CD4-positive, alpha-beta memory T cell (primary cell): ENCODE measurements around the gene APBB2. TPM values are rescaled to one million over a fixed set of nuclear protein-coding genes. Genes with fewer than 3 reads are reported as not detected.

Source experiments
- CTCF ChIA-PET: fragments of 350-600 bp; sonication (Branson Sonifier 250); formaldehyde crosslinking; loops from one replicate; lab custom pipeline; 2021; ENCODE audit warnings: inconsistent platforms; ENCODE audit not compliant: partially characterized antibody; lab: Charles Lee
- POLR2A ChIA-PET: fragments of 350-600 bp; sonication (Branson Sonifier 250); formaldehyde crosslinking; loops from one replicate; lab custom pipeline; 2021; ENCODE audit not compliant: partially characterized antibody; lab: Charles Lee
- DNase-seq, 5 donors: peaks; one replicate each; pipeline versions ENCODE4 v3.0.0 to v3.0.0-alpha.2; 2020 to 2022; ENCODE audit warnings: mixed read lengths in 1 of 5
- H3K27ac ChIP-seq: one replicate; pipeline ENCODE4 v1.7.0; 2013; ENCODE audit warnings: low read depth, low read length
- H3K27me3 ChIP-seq: 2 replicates; pipeline ENCODE4 v1.7.0; 2013; ENCODE audit warnings: mild to moderate bottlenecking, low read length, moderate library complexity; ENCODE audit not compliant: insufficient read depth
- H3K36me3 ChIP-seq: 2 replicates; pipeline ENCODE4 v1.7.0; 2013; ENCODE audit warnings: mild to moderate bottlenecking, low read length, moderate library complexity; ENCODE audit not compliant: insufficient read depth
- H3K4me1 ChIP-seq: 2 replicates; pipeline ENCODE4 v1.7.0; 2013; ENCODE audit warnings: mild to moderate bottlenecking, low read length, moderate library complexity; ENCODE audit not compliant: insufficient read depth
- H3K4me3 ChIP-seq, 2 donors: one replicate each; pipeline ENCODE4 v1.7.0; 2013; ENCODE audit warnings: low read length in 2 of 2, mild to moderate bottlenecking in 1 of 2
- H3K9me3 ChIP-seq, 2 donors: one replicate each; pipeline ENCODE4 v1.7.0; 2013; ENCODE audit warnings: low read length in 2 of 2, control low read depth in 1 of 2; ENCODE audit not compliant: control insufficient read depth in 1 of 2
- H3K27ac Mint-ChIP-seq, 7 donors: one replicate each; pipeline ENCODE4 v1.8.0; 2020 to 2021; ENCODE audit warnings: mixed read lengths in 7 of 7, mild to moderate bottlenecking in 6 of 7, inconsistent platforms in 3 of 7, moderate library complexity in 3 of 7
- H3K27me3 Mint-ChIP-seq, 2 donors: one replicate each; pipeline ENCODE4 v1.8.0; 2020 to 2021; ENCODE audit warnings: mixed read lengths in 2 of 2
- H3K36me3 Mint-ChIP-seq, 2 donors: one replicate each; pipeline ENCODE4 v1.8.0; 2020 to 2021; ENCODE audit warnings: mixed read lengths in 2 of 2, inconsistent platforms in 1 of 2, mild to moderate bottlenecking in 1 of 2
- H3K4me1 Mint-ChIP-seq, 4 donors: one replicate each; pipeline ENCODE4 v1.8.0; 2020 to 2021; ENCODE audit warnings: mixed read lengths in 4 of 4, mild to moderate bottlenecking in 1 of 4
- H3K4me3 Mint-ChIP-seq, 8 donors: one replicate each; pipeline ENCODE4 v1.8.0; 2020 to 2021; ENCODE audit warnings: mixed read lengths in 8 of 8, mild to moderate bottlenecking in 7 of 8, moderate library complexity in 6 of 8, inconsistent platforms in 3 of 8
- H3K9me3 Mint-ChIP-seq, 8 donors: one replicate each; pipeline ENCODE4 v1.8.0; 2020 to 2021; ENCODE audit warnings: mixed read lengths in 8 of 8, mild to moderate bottlenecking in 5 of 8, inconsistent platforms in 3 of 8, moderate library complexity in 1 of 8
- intact Hi-C: fragments of 100-400 bp; cut with micrococcal nuclease; formaldehyde crosslinking; loops from one replicate; pipeline ENCODE4 v1.15.1; 2023
- polyA plus RNA-seq, 2 donors: library from polyadenylated mRNA; unstranded; fragments of 300-500 nt; fragmentation: Illumina TruSeq; gene quantifications; one replicate each; pipeline ENCODE4 v1.2.3, GENCODE V29; 2021
- total RNA-seq, 2 experiments: library from RNA; stranded (reverse); gene quantifications; one replicate each; pipeline ENCODE4 v1.2.3, GENCODE V29; 2021

APBB2 gene
- total and polyA plus RNA-seq, 4 experiments from 2014 or later, result 0.50 to 0.58 TPM; not detected in 2

DNA sequence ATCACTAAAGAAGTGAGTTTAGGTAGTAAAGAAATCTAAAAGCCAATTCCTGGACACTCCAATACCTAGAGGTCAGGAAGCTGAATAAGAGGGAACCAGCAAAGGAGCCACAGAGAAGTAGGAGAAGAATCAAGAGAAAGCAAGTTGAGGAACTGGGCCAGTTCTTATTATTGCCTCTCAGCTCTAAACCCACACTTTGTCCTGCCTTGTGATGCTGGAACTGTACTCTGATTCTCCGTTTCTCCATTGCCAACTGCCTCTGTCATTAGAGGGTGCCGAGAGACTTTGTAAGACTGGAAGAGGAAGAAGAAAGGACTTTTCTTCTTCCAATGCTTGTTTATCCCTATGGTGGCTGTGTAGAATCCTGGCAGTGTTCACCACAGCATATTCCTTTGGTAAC is 426.0 kb downstream of the APBB2 start:
- H3K9me3 Mint-ChIP-seq, result no peaks in the 10 kb centered on the region
- H3K27me3 Mint-ChIP-seq, result peaks cover 5 to 8% of the 10 kb centered on the region in 2 donors
- ChIA-PET CTCF (no interaction called here), POLR2A (no interaction called here)
- H3K4me3 Mint-ChIP-seq, result no peak overlapping the region
- no peaks in the 10 kb centered on the region for H3K9me3 ChIP-seq
- no peaks in the 10 kb centered on the region for H3K27me3 ChIP-seq
- H3K36me3 Mint-ChIP-seq, result no peaks in the 10 kb centered on the region
- no peak overlapping the region for H3K27ac ChIP-seq
- no peak for DNase-seq
- H3K27ac Mint-ChIP-seq, result peak overlapping the region in 1 of 7 donors; percentile 26
- no peaks in the 10 kb centered on the region for H3K36me3 ChIP-seq
- H3K4me3 ChIP-seq, result no peak overlapping the region
- H3K4me1 ChIP-seq, result no peaks in the 10 kb centered on the region
- no peaks in the 10 kb centered on the region for H3K4me1 Mint-ChIP-seq
- intact Hi-C loops, result no loop called here

DNA sequence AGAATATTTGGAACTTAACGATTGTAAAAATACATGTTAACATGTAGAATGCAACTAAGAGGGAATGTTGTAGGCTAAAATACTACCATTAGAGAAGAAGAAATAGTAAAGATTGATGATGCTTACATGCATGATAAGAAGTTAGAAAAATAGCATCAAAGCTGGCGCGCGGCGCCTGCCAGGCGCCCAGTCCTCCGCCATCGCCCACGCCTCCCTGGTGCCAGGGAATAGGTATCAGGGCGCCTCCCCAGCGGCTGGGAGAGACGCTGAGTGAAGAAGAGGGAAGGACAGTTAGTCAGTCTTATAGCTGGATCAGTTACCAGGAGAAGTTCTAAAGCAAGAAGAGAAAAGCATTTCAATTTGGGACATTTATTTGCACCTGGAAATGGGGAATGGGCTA is 428.6 kb downstream of the APBB2 start:
- Mint-ChIP-seq H3K27ac (no peak overlapping the region), H3K4me3 (no peak overlapping the region), H3K4me1 (no peaks in the 10 kb centered on the region), H3K36me3 (no peaks in the 10 kb centered on the region), H3K9me3 (no peaks in the 10 kb centered on the region), H3K27me3 (peaks cover 6 to 7% of the 10 kb centered on the region in 2 donors)
- POLR2A ChIA-PET, result no interaction called here
- no peaks in the 10 kb centered on the region for H3K4me1 ChIP-seq
- CTCF ChIA-PET, result no interaction called here
- intact Hi-C loops, result no loop called here
- DNase-seq, result no peak
- H3K27me3 ChIP-seq, result no peaks in the 10 kb centered on the region
- no peaks in the 10 kb centered on the region for H3K9me3 ChIP-seq
- H3K4me3 ChIP-seq, result no peak overlapping the region
- no peaks in the 10 kb centered on the region for H3K36me3 ChIP-seq
- no peak overlapping the region for H3K27ac ChIP-seq

DNA sequence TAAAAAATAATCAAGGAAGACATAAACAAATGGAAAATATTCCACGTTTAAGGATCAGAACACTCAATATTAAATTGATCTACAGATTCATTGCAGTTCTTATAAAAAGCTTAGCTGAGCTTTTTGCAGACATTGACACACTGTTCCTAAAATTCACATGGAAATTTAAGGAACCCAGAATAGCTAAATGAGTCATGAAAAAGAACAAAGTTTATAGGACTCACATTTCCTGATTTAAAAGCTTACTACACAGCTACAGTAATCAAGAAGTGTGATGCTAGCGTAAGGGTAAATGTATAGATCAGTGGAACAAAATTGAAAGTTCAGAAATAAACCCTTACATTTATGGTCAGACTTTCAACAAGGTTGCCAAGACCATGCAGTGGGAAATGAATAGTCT is 431.5 kb downstream of the APBB2 start:
- no peaks in the 10 kb centered on the region for H3K4me1 Mint-ChIP-seq
- no peaks in the 10 kb centered on the region for H3K27me3 ChIP-seq
- CTCF ChIA-PET, result no interaction called here
- H3K4me3 Mint-ChIP-seq, result no peak overlapping the region
- DNase-seq, result no peak
- POLR2A ChIA-PET, result no interaction called here
- no peaks in the 10 kb centered on the region for H3K36me3 ChIP-seq
- no peak overlapping the region for H3K27ac Mint-ChIP-seq
- no peaks in the 10 kb centered on the region for H3K36me3 Mint-ChIP-seq
- no peak overlapping the region for H3K4me3 ChIP-seq
- peaks cover 0 to 3% (median 2%) of the 10 kb centered on the region in 8 donors for H3K9me3 Mint-ChIP-seq
- peaks cover 6% of the 10 kb centered on the region in 2 donors for H3K27me3 Mint-ChIP-seq
- no peak overlapping the region for H3K27ac ChIP-seq
- H3K9me3 ChIP-seq, result no peaks in the 10 kb centered on the region
- H3K4me1 ChIP-seq, result no peaks in the 10 kb centered on the region
- intact Hi-C loops, result no loop called here

DNA sequence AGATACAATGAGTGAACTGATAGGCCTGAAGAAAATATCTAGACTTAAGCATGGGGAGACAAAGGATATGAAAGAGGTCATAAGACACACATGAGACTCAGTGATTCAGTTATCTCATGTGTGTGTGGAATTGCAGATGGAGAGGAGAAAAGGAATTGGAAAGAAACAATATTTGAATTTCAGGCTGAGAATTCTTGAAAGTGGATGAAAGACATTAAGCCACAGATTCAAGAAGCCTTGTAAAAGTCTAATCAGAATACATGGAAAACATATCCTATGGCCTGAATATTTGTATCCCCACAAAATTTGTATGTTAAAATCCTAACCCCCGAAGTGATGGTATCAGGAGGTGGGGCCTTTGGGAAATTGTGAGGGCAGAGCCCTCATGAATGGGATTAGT is 436.3 kb downstream of the APBB2 start:
- CTCF ChIA-PET, result interaction anchor here (1.2 kb wide), 1 partner anchor 22 kb away, joined by 3 read pairs; no protein-coding TSS in a partner anchor
- no peak overlapping the region for H3K27ac ChIP-seq
- no peaks in the 10 kb centered on the region for H3K27me3 ChIP-seq
- H3K27me3 Mint-ChIP-seq, result peaks cover 3 to 5% of the 10 kb centered on the region in 2 donors
- H3K4me1 Mint-ChIP-seq, result no peaks in the 10 kb centered on the region
- no peaks in the 10 kb centered on the region for H3K36me3 Mint-ChIP-seq
- no peaks in the 10 kb centered on the region for H3K9me3 ChIP-seq
- POLR2A ChIA-PET, result no interaction called here
- intact Hi-C loops, result no loop called here
- peaks cover 0 to 6% (median 4%) of the 10 kb centered on the region in 8 donors for H3K9me3 Mint-ChIP-seq
- no peak overlapping the region for H3K4me3 Mint-ChIP-seq
- H3K4me3 ChIP-seq, result no peak overlapping the region
- no peak overlapping the region for H3K27ac Mint-ChIP-seq
- no peak for DNase-seq
- no peaks in the 10 kb centered on the region for H3K4me1 ChIP-seq
- H3K36me3 ChIP-seq, result no peaks in the 10 kb centered on the region

DNA sequence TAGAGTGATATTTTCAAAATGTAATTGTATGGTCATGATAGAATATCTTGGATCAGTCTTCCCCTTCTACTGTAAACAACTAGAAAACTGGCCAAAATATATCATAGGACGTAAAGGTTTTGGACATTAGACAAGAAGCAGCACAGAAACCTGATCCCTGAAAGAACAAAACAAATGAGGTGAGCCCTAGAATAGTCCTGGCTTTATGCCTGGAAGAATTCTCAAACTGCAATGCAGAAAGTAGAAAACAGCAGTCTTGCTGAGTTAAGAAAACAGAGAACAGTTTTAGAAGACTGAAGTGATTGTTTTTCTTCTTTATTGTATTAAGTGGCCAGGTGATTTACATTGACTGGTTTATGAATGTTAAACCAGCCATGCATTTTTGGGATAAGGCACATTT is 445.1 kb downstream of the APBB2 start:
- Mint-ChIP-seq H3K27me3 (peaks cover 10 to 11% of the 10 kb centered on the region in 2 donors), H3K4me3 (no peak overlapping the region), H3K4me1 (no peaks in the 10 kb centered on the region), H3K9me3 (peaks cover 0 to 3% (median 0%) of the 10 kb centered on the region in 8 donors), H3K36me3 (peaks cover 0 to 2% of the 10 kb centered on the region in 2 donors), H3K27ac (no peak overlapping the region)
- no peaks in the 10 kb centered on the region for H3K9me3 ChIP-seq
- intact Hi-C loops, result no loop called here
- CTCF ChIA-PET, result no interaction called here
- POLR2A ChIA-PET, result no interaction called here
- H3K4me1 ChIP-seq, result no peaks in the 10 kb centered on the region
- H3K4me3 ChIP-seq, result no peak overlapping the region
- H3K36me3 ChIP-seq, result no peaks in the 10 kb centered on the region
- no peak overlapping the region for H3K27ac ChIP-seq
- no peaks in the 10 kb centered on the region for H3K27me3 ChIP-seq
- no peak for DNase-seq

DNA sequence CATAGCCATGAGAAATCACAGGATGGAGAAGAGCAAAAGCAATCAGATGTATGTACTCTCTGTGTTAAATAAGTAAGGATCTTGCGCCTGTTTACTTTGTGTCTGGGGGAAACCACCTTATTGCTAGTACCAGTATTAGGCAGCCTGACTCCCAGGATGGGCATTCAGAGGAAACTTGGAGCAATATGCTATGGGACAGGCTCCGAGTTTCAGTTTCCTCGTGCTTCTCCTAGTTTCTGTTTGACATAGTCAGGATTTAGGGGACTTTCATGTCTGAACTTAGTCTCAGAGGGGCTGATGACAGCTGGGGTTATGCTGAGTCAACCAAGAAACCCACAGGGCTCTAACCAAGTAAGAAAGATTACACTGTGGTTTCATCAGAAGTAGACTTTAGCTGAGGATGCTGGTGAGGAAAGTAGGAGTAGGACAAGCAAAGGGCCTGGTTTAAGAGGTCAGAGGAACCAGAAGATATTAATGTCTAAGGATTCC is 451.1 kb downstream of the APBB2 start:
- H3K9me3 Mint-ChIP-seq, result peaks cover 0 to 3% (median 0%) of the 10 kb centered on the region in 8 donors
- no peaks in the 10 kb centered on the region for H3K36me3 ChIP-seq
- H3K9me3 ChIP-seq, result no peaks in the 10 kb centered on the region
- no peak for DNase-seq
- POLR2A ChIA-PET, result no interaction called here
- intact Hi-C loops, result no loop called here
- no peak overlapping the region for H3K27ac ChIP-seq
- peak overlapping the region in 1 of 8 donors; percentile 36 for H3K4me3 Mint-ChIP-seq
- peaks cover 0 to 2% of the 10 kb centered on the region in 2 donors for H3K36me3 Mint-ChIP-seq
- no peaks in the 10 kb centered on the region for H3K4me1 ChIP-seq
- no peak overlapping the region for H3K27ac Mint-ChIP-seq
- H3K4me1 Mint-ChIP-seq, result peaks cover 3 to 9% (median 6%) of the 10 kb centered on the region in 4 donors
- no peaks in the 10 kb centered on the region for H3K27me3 ChIP-seq
- CTCF ChIA-PET, result no interaction called here
- no peak overlapping the region for H3K4me3 ChIP-seq
- H3K27me3 Mint-ChIP-seq, result peaks cover 2 to 4% of the 10 kb centered on the region in 2 donors
